GM12878 (cell line): ENCODE results near the gene FRMD8. TPM values are rescaled to one million over a fixed set of nuclear protein-coding genes. Genes with fewer than 3 reads are reported as not detected.

Experiments used
- ATAC-seq: fragments of 200-7000 bp; cut with Tn5 transposase; 3 replicates; pipeline ENCODE4 v1.9.1; 2020; ENCODE audit warnings: mild to moderate bottlenecking, moderate library complexity
- BruUV-seq: library from RNA; stranded (reverse); fragments of 400-500 nt; replicated peaks from 2 replicates; lab custom pipeline; 2021; lab: Mats Ljungman, UMichigan
- CTCF ChIA-PET: fragments of 300-600 bp; sonication (Branson Sonifier 250); formaldehyde crosslinking; extraction: SDS; loops from one replicate; lab custom pipeline; 2021; ENCODE audit warnings: inconsistent platforms; lab: Yijun Ruan, JAX
- POLR2A ChIA-PET: fragments of 350-600 bp; formaldehyde crosslinking; extraction: SDS; loops from one replicate; lab custom pipeline; 2021; ENCODE audit warnings: inconsistent platforms; lab: Charles Lee
- RAD21 ChIA-PET: fragments of 300-600 bp; sonication (Branson Sonifier 250); formaldehyde crosslinking; loops from one replicate; lab custom pipeline; 2023; ENCODE audit warnings: antibody characterized with exemption; ENCODE audit not compliant: unreplicated experiment; lab: Charles Lee
- SMC1A ChIA-PET: fragments of 300-600 bp; sonication (Branson Sonifier 250); formaldehyde crosslinking; loops from one replicate; lab custom pipeline; 2023; ENCODE audit not compliant: unreplicated experiment, uncharacterized antibody; lab: Charles Lee
- DNase-seq: peaks from one replicate; pipeline ENCODE4 v3.0.0-alpha.2; 2011; ENCODE audit warnings: low read depth, low spot score
- FAIRE-seq: peaks from 3 replicates; lab custom pipeline; 2011; peaks lifted over from hg19 to GRCh38; lab: Jason Lieb, UNC
- H2AFZ ChIP-seq: 2 replicates; pipeline ENCODE4 v1.6.0; 2011; ENCODE audit warnings: low read depth, low read length, control low read depth; ENCODE audit not compliant: control insufficient read depth
- H3K27ac ChIP-seq: 2 replicates; pipeline ENCODE4 v1.5.1; 2011; ENCODE audit warnings: control low read depth; ENCODE audit not compliant: control insufficient read depth, insufficient read depth
- H3K27me3 ChIP-seq, 2 experiments: replicated peaks in 1 of 2; 2 replicates each; pipeline versions ENCODE4 v1.6.0 to v1.6.1; 2011; ENCODE audit warnings: low read length in 1 of 2; ENCODE audit not compliant: control insufficient read depth in 2 of 2, insufficient read depth in 2 of 2
- H3K36me3 ChIP-seq, 2 experiments: 2 replicates each; pipeline ENCODE4 v1.5.1; 2011; ENCODE audit warnings: low read length in 1 of 2; ENCODE audit not compliant: control insufficient read depth in 2 of 2, insufficient read depth in 2 of 2
- H3K4me1 ChIP-seq: 2 replicates; pipeline ENCODE4 v1.6.1; 2011; ENCODE audit warnings: mild to moderate bottlenecking, low read length, moderate library complexity, mixed read lengths; ENCODE audit not compliant: control insufficient read depth, insufficient read depth
- H3K4me2 ChIP-seq: 2 replicates; pipeline ENCODE4 v1.6.0; 2011; ENCODE audit warnings: control low read depth; ENCODE audit not compliant: control insufficient read depth, insufficient read depth
- H3K4me3 ChIP-seq: fragments of 200-600 bp; sonication (generic); 2 replicates; pipeline ENCODE4 v1.5.1; 2016
- H3K79me2 ChIP-seq: 2 replicates; pipeline ENCODE4 v1.6.0; 2011; ENCODE audit warnings: low read length; ENCODE audit not compliant: control insufficient read depth, insufficient read depth
- H3K9ac ChIP-seq: 2 replicates; pipeline ENCODE4 v1.8.0; 2011; ENCODE audit warnings: low read length, control low read depth, mixed read lengths; ENCODE audit not compliant: control insufficient read depth, insufficient read depth
- H3K9me3 ChIP-seq: replicated peaks from 3 replicates; pipeline ENCODE4 v1.5.1; 2011; ENCODE audit warnings: mild to moderate bottlenecking, low read length; ENCODE audit not compliant: control insufficient read depth, insufficient read depth
- H4K20me1 ChIP-seq: 2 replicates; pipeline ENCODE4 v1.6.0; 2011; ENCODE audit not compliant: control insufficient read depth, insufficient read depth
- CREB1 ChIP-seq: IDR thresholded peaks from 2 replicates; pipeline ENCODE4 v1.6.1; 2012; ENCODE audit warnings: low read depth, mild to moderate bottlenecking, inconsistent platforms
- EGR1 ChIP-seq, 2 experiments: IDR thresholded peaks; 1 replicate in 1 of 2; 2 replicates in 1 of 2; pipeline ENCODE4 v1.6.1; 2011 to 2012; ENCODE audit warnings: low read depth in 2 of 2, low read length in 2 of 2, borderline replicate concordance in 1 of 2, mild to moderate bottlenecking in 1 of 2, moderate library complexity in 1 of 2
- HDAC2 ChIP-seq: fragments of 200-600 bp; sonication (generic); IDR thresholded peaks from 2 replicates; pipeline ENCODE4 v1.6.1; 2017
- JUNB ChIP-seq: IDR thresholded peaks from 2 replicates; pipeline ENCODE4 v1.6.1; 2016; ENCODE audit warnings: antibody characterized with exemption, mild to moderate bottlenecking
- KDM1A ChIP-seq: fragments of 200-600 bp; sonication (generic); IDR thresholded peaks from 2 replicates; pipeline ENCODE4 v1.6.1; 2016; ENCODE audit warnings: borderline replicate concordance
- MYC ChIP-seq: IDR thresholded peaks from 2 replicates; pipeline ENCODE4 v1.6.1; 2011; ENCODE audit warnings: mild to moderate bottlenecking, low read length, moderate library complexity, inconsistent platforms; ENCODE audit not compliant: insufficient read depth, insufficient replicate concordance, insufficient read length, severe bottlenecking
- PML ChIP-seq: IDR thresholded peaks from 2 replicates; pipeline ENCODE4 v1.6.1; 2012; ENCODE audit warnings: low read length, inconsistent platforms
- RB1 ChIP-seq: fragments of 450-650 bp; formaldehyde crosslinking; IDR thresholded peaks from 2 replicates; pipeline ENCODE4 v1.6.1; 2017; ENCODE audit warnings: mild to moderate bottlenecking, borderline replicate concordance
- RBBP5 ChIP-seq: fragments of 200-600 bp; sonication (generic); conservative IDR thresholded peaks from 2 replicates; pipeline ENCODE4 v1.6.1; 2016
- SUPT20H ChIP-seq: IDR thresholded peaks from 2 replicates; pipeline ENCODE4 v1.6.1; 2011; ENCODE audit warnings: low read depth, mild to moderate bottlenecking, low read length, moderate library complexity, borderline replicate concordance; ENCODE audit not compliant: control insufficient read depth
- TAF1 ChIP-seq: IDR thresholded peaks from 2 replicates; pipeline ENCODE4 v1.6.1; 2011; ENCODE audit warnings: mild to moderate bottlenecking, low read depth, low read length, borderline replicate concordance
- ZNF622 ChIP-seq: fragments of 450-650 bp; IDR thresholded peaks from 2 replicates; pipeline ENCODE4 v1.6.1; 2017; ENCODE audit warnings: mild to moderate bottlenecking, inconsistent platforms
- WGBS: methylation state at CpG from one replicate; pipeline ENCODE4 v1.1.6; 2016; ENCODE audit warnings: low lambda C conversion rate; ENCODE audit not compliant: insufficient replicate concordance, insufficient coverage; ENCODE audit errors: missing lambda C conversion rate; 5-methylcytosine and 5-hydroxymethylcytosine counted together
- in situ Hi-C: fragments of 300-500 bp; cut with MboI; formaldehyde crosslinking; loops from 9 replicates; pipeline ENCODE4 v1.14.3; 2018; ENCODE audit warnings: mixed read lengths
- intact Hi-C: fragments of 100-400 bp; cut with micrococcal nuclease; formaldehyde crosslinking; loops from one replicate; pipeline ENCODE4 v1.14.2; 2022; ENCODE audit not compliant: unreplicated experiment
- polyA plus RNA-seq, 11 experiments: library from polyadenylated mRNA; depleted of rRNA in 4 of 11; unstranded in 6 of 11; stranded (reverse) in 5 of 11; fragments of >200 nt; fragmentation: Nextera tagmentation in 4 of 11; fragmentation: Illumina TruSeq in 1 of 11; extraction: Ambion mirVana in 4 of 11; extraction: Trizol in 1 of 11; gene quantifications; 1 replicate in 1 of 11; 2 replicates in 10 of 11; pipeline versions ENCODE4 v1.2.1 to v1.2.3, GENCODE V29; 2011 to 2016; ENCODE audit warnings: inconsistent platforms in 2 of 11, missing spikeins in 2 of 11, low read depth in 1 of 11
- total RNA-seq, 4 experiments: library from RNA; depleted of rRNA in 3 of 4; stranded (reverse); fragments of >200 nt in 3 of 4; fragmentation: Illumina TruSeq in 1 of 4; extraction: Trizol in 1 of 4; gene quantifications; 2 replicates each; pipeline versions ENCODE4 v1.2.1 to v1.2.3, GENCODE V29; 2013 to 2021
- TF ChIP-seq, protein P1 (sequence below): IDR thresholded peaks from 2 replicates; pipeline ENCODE4 v1.6.1; 2012; ENCODE audit warnings: improper control_type of control experiment, low read depth, low read length; ENCODE audit not compliant: insufficient replicate concordance

The FRMD8 gene
- total and polyA plus RNA-seq, 10 of the 15 experiments (the other 5 are each of a cell fraction or from before 2014, with no cell fraction given), result 8.3 to 69.4 (median 28.0) TPM

DNA sequence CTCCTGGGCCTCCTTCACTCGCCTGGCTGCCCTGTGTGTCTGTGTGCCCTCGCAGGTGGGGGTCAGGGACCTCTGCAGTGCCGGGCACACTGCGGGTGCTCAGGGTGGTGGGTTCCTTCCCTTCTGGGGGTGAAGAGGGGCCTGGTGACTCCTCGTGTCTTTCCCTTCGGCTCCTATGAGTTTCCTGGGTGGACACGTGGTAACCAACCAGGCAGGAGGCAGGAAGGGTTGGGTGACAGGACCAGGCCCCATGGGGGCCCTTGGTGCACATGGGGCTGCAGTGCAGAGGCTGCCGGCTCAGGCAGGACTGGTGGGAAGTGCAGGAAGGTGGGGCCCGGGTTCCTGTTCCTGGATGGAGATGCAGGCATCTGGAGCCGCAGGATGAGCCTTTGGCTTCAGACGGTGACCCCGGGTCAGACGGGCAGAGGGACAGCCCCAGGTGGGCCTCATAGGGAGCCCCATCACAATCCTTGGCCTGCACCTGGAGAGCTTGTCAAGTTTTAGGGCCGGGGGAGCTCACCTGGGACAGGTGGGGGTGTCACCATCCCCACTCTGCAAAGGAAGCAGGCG is 9.6 kb downstream of the FRMD8 start:
- ChIA-PET POLR2A (no interaction called here), CTCF (no interaction called here), RAD21 (no interaction called here), SMC1A (no interaction called here)
- TF ChIP-seq KDM1A (no peak), MYC (no peak), RB1 (no peak), EGR1 (IDR thresholded peaks at IDR 0.05; ENCODE audit: borderline replicate concordance in 1 of 2, low read depth in 2 of 2, low read length in 2 of 2) (no peak), JUNB (no peak), RBBP5 (no peak), TAF1 (no peak), PML (no peak), HDAC2 (no peak), SUPT20H (no peak), CREB1 (no peak), ZNF622 (no peak)
- TF ChIP-seq, protein P1, sequence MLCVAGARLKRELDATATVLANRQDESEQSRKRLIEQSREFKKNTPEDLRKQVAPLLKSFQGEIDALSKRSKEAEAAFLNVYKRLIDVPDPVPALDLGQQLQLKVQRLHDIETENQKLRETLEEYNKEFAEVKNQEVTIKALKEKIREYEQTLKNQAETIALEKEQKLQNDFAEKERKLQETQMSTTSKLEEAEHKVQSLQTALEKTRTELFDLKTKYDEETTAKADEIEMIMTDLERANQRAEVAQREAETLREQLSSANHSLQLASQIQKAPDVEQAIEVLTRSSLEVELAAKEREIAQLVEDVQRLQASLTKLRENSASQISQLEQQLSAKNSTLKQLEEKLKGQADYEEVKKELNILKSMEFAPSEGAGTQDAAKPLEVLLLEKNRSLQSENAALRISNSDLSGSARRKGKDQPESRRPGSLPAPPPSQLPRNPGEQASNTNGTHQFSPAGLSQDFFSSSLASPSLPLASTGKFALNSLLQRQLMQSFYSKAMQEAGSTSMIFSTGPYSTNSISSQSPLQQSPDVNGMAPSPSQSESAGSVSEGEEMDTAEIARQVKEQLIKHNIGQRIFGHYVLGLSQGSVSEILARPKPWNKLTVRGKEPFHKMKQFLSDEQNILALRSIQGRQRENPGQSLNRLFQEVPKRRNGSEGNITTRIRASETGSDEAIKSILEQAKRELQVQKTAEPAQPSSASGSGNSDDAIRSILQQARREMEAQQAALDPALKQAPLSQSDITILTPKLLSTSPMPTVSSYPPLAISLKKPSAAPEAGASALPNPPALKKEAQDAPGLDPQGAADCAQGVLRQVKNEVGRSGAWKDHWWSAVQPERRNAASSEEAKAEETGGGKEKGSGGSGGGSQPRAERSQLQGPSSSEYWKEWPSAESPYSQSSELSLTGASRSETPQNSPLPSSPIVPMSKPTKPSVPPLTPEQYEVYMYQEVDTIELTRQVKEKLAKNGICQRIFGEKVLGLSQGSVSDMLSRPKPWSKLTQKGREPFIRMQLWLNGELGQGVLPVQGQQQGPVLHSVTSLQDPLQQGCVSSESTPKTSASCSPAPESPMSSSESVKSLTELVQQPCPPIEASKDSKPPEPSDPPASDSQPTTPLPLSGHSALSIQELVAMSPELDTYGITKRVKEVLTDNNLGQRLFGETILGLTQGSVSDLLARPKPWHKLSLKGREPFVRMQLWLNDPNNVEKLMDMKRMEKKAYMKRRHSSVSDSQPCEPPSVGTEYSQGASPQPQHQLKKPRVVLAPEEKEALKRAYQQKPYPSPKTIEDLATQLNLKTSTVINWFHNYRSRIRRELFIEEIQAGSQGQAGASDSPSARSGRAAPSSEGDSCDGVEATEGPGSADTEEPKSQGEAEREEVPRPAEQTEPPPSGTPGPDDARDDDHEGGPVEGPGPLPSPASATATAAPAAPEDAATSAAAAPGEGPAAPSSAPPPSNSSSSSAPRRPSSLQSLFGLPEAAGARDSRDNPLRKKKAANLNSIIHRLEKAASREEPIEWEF, result no peak
- Histone ChIP-seq H3K27me3 (no peaks in the 10 kb centered on the region), H3K4me2 (no peak overlapping the region), H4K20me1 (no peaks in the 10 kb centered on the region), H3K36me3 (peaks cover 8 to 46% of the 10 kb centered on the region in 2 experiments), H3K27ac (no peak overlapping the region), H3K9ac (no peak overlapping the region), H3K9me3 (no peaks in the 10 kb centered on the region), H3K4me1 (peaks cover 2% of the 10 kb centered on the region), H2AFZ (no peak overlapping the region), H3K4me3 (no peak overlapping the region), H3K79me2 (peaks cover 5% of the 10 kb centered on the region)
- ATAC-seq (no peak), DNase-seq (no peak), FAIRE-seq (no peak)
- intact Hi-C loops, result no loop called here
- WGBS, result 87% methylated on average over 15 of the region's 15 CpGs
- in situ Hi-C loops, result no loop called here
- BruUV-seq, result no TSS peak
